SIG-M5 treated with dmso at 0.1 percent for 504 hours (cell line): ENCODE measurements around the gene SARM1.

Experiments
- DNase-seq: peaks from one replicate; lab custom pipeline; 2025; ENCODE audit not compliant: unreplicated experiment; lab: John Stamatoyannopoulos, UW

SARM1 gene

GRCh38 chr17:28340374-28340773, 31.1 kb upstream of the SARM1 start:
- DNase-seq: no peak

- DNase-seq: no peak
Observed at GRCh38 chr17:28341516-28341915, 30.0 kb upstream of the SARM1 start.

GRCh38 chr17:28342313-28342712, 29.2 kb upstream of the SARM1 start:
- DNase-seq: no peak

- no peak for DNase-seq
Observed at GRCh38 chr17:28343491-28343932, 28.0 kb upstream of the SARM1 start.

- DNase-seq: no peak
Observed at GRCh38 chr17:28344011-28344410, 27.5 kb upstream of the SARM1 start.

- no peak for DNase-seq
Observed at GRCh38 chr17:28344435-28344901, 27.0 kb upstream of the SARM1 start.

- DNase-seq: no peak
Observed at GRCh38 chr17:28345419-28346198, 25.9 kb upstream of the SARM1 start.

- DNase-seq: no peak
Observed at GRCh38 chr17:28346199-28346580, 25.3 kb upstream of the SARM1 start.

GRCh38 chr17:28346746-28347246, 24.7 kb upstream of the SARM1 start:
- no peak for DNase-seq

- no peak for DNase-seq
Observed at GRCh38 chr17:28347261-28347891, 24.1 kb upstream of the SARM1 start.

GRCh38 chr17:28348979-28349378, 22.5 kb upstream of the SARM1 start:
- no peak for DNase-seq

GRCh38 chr17:28350271-28350670, 21.2 kb upstream of the SARM1 start:
- no peak for DNase-seq

- peak; percentile 94 for DNase-seq
Observed at GRCh38 chr17:28357061-28357900, 14.2 kb upstream of the SARM1 start, which contains the start of gene POLDIP2. Gene POLDIP2, minus strand, starts transcription at chr17:28357527. Its CDS starts 79 bp downstream, at chr17:28357448.

GRCh38 chr17:28357901-28358197, 13.6 kb upstream of the SARM1 start:
- DNase-seq: no peak

GRCh38 chr17:28363186-28363585, 8.3 kb upstream of the SARM1 start:
- DNase-seq: no peak

GRCh38 chr17:28363776-28364650, 7.5 kb upstream of the SARM1 start:
- DNase-seq: no peak

GRCh38 chr17:28364665-28365363, 6.7 kb upstream of the SARM1 start, which contains the start of gene SEBOX:
Gene SEBOX, minus strand, starts transcription at chr17:28365199. Its CDS starts 48 bp downstream, at chr17:28365151.
- DNase-seq: no peak

- no peak for DNase-seq
Observed at GRCh38 chr17:28365487-28365886, 6.0 kb upstream of the SARM1 start.

GRCh38 chr17:28366605-28367004, 4.9 kb upstream of the SARM1 start:
- no peak for DNase-seq
